ENCODE measurements around the gene CRELD2. TPM values are rescaled to one million over a fixed set of nuclear protein-coding genes. Genes with fewer than 3 reads are reported as not detected.

CRELD2 gene

DNA sequence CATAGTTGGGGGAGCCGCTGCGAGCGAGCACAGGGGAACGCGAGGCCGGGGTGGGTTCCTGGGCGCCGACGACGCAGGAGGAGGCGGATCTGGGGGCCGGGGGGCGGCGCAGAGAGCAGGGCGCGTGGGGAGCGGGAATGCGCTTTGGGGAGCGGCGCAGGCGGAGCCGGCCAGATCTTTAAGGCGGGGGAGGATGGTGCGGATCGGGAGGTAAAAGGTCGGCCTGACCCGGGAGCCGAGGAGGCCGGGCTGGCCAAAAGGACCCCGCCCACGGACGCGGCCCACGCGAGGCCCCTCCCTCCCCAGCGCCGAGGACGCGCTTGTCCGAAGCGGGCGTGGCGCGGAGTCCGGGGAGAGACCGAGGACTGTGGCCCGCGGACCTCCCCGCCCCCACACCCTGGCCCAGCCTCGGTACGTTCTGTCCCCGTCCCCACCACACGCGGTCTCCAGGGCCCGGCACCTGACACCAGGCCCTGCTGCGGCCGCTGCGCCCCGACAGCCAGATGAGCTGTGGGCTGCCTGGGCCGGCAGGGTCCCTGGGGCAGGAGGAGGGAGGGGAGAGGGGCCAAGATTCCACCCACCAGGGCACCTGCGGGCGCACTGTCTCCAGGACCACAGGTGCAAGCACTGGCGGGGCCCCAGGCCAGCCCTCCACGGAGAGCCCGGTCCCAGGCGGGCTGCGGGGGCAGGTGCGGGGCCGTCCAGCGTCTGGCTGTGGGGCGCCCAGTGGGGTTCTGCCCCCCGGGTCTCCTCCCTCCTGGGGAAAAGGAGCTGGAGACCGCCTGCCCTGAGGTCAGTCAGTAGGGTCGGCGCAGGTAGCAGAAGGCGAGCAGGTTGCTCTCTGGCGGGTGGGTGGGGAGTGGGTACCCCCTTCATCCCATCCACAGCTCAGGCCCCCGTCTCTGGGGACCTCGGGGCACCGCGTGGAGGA, 53.1 kb downstream of the CRELD2 start:
- H3K9ac ChIP-seq (ENCODE audit: low read depth, low read length), result peak overlapping the region; percentile 74
- H3K9me3 ChIP-seq (replicated peaks; ENCODE audit: low read length), result no peaks in the 10 kb centered on the region
- no peaks in the 10 kb centered on the region for H3K36me3 ChIP-seq (ENCODE audit: insufficient read depth, low read length)
- peak overlapping the region; percentile 86 for H3K4me2 ChIP-seq (ENCODE audit: low read length)
- H3K4me1 ChIP-seq (ENCODE audit: control insufficient read depth, insufficient read depth, low read length), result peaks cover 37% of the 10 kb centered on the region
- peak overlapping the region; percentile 64 for H3K4me3 ChIP-seq (ENCODE audit: low read length)
- no peaks in the 10 kb centered on the region for H3K27me3 ChIP-seq (ENCODE audit: control insufficient read depth, insufficient read depth, low read length)

DNA sequence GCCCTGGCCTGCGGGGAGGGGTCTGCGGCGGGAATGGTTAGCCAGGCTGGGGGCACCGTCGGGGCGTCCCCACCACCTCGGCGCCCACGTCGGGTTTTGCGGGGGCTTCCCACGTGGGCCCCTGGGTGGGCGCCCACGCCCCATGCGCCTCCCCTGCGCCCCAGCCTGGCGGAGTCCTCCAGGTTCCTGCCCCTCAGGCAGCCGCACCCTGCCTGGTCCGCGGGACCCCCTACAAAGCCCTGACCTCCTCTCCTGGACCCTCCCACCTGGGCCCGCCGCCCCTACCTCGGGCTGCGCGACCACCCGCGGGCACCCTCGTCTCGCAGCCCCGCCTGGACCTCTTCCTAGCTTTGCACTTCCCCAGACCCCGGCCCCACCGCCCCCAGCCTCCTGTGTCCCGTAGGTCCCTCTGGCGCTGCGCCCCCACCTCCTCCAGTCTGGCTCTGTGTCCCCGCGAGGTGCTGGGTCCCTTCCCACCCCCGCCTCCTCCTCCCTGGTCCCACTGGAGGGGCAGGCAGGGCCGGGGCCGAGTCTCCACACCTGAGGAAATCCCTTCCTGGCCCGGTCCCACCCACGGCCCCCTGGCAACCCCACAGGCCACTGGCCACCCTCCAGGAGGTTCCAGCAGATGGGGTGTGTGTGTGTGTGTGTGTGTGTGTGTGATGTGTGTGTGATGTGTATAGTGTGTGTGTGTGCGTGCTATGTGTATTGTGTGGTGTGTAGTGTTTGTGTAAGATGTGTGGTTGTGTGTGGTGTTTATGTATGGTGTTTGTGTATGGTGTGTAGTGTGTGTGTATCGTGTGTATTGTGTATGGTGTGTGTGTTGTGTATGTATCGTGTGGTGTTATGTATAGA, 54.0 kb downstream of the CRELD2 start:
- Histone ChIP-seq H3K9ac (ENCODE audit: low read depth, low read length) (no peak overlapping the region), H3K4me2 (ENCODE audit: low read length) (no peak overlapping the region), H3K9me3 (replicated peaks; ENCODE audit: low read length) (no peaks in the 10 kb centered on the region), H3K4me3 (ENCODE audit: low read length) (no peak overlapping the region), H3K4me1 (ENCODE audit: control insufficient read depth, insufficient read depth, low read length) (peaks cover 28% of the 10 kb centered on the region), H3K36me3 (ENCODE audit: insufficient read depth, low read length) (no peaks in the 10 kb centered on the region), H3K27me3 (ENCODE audit: control insufficient read depth, insufficient read depth, low read length) (no peaks in the 10 kb centered on the region)

DNA sequence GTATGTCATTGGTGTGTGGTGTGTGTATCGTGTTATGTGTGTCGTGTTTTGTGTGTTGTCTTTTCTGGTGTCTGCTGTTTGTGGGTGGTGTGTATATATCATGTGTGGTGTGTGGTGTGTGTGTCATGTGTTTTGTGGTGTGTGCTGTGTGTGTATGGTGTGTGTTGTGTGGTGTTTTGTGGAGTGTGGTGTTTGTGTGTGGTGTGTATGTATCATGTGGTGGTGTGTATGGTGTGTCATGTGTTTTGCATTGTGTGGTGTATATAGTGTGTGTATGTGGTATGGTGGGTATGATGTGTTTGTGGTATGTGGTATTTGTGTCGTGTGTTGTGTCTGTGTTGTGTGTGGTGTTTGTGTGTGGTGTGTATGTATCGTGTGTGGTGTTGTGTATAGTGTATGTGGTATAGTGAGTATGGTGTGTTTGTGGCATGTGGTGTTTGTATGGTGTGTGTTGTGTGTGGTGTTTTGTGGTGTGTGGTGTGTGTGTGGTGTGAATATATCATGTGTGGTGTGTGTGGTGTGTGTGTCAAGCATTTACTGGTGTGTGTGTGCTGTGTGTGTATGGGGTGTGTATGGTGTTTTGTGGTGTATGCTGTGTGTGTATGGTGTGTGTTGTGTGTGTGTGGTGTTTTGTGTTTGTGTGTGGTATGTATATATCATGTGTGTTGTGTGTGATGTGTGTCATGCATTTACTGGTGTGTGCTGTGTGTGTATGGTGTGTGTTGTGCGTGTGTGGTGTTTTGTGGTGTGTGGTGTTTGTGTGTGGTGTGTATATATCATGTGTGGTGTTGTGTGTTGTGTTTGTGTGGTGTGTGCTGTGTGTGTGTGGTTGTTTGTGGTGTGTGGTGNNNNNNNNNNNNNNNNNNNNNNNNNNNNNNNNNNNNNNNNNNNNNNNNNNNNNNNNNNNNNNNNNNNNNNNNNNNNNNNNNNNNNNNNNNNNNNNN, 54.9 kb downstream of the CRELD2 start:
- Histone ChIP-seq H3K27me3 (ENCODE audit: control insufficient read depth, insufficient read depth, low read length) (no peaks in the 10 kb centered on the region), H3K4me1 (ENCODE audit: control insufficient read depth, insufficient read depth, low read length) (peaks cover 20% of the 10 kb centered on the region), H3K9ac (ENCODE audit: low read depth, low read length) (no peak overlapping the region), H3K9me3 (replicated peaks; ENCODE audit: low read length) (no peaks in the 10 kb centered on the region), H3K36me3 (ENCODE audit: insufficient read depth, low read length) (no peaks in the 10 kb centered on the region), H3K4me2 (ENCODE audit: low read length) (no peak overlapping the region), H3K4me3 (ENCODE audit: low read length) (no peak overlapping the region)

- no peaks in the 10 kb centered on the region for H3K27me3 ChIP-seq (ENCODE audit: control insufficient read depth, insufficient read depth, low read length)
- peaks cover 5% of the 10 kb centered on the region for H3K9me3 ChIP-seq (replicated peaks; ENCODE audit: low read length)
- no peak overlapping the region for H3K4me3 ChIP-seq (ENCODE audit: low read length)
- H3K4me2 ChIP-seq (ENCODE audit: low read length), result no peak overlapping the region
- H3K9ac ChIP-seq (ENCODE audit: low read depth, low read length), result no peak overlapping the region
- H3K36me3 ChIP-seq (ENCODE audit: insufficient read depth, low read length), result no peaks in the 10 kb centered on the region
- H3K4me1 ChIP-seq (ENCODE audit: control insufficient read depth, insufficient read depth, low read length), result peaks cover 10% of the 10 kb centered on the region
These were observed 57.3 kb downstream of the CRELD2 start for GRCh38 chr22:49975543-49976389.

GRCh38 chr22:49976439-49977175, 58.2 kb downstream of the CRELD2 start:
- H3K9ac ChIP-seq (ENCODE audit: low read depth, low read length), result no peak overlapping the region
- H3K27me3 ChIP-seq (ENCODE audit: control insufficient read depth, insufficient read depth, low read length), result no peaks in the 10 kb centered on the region
- no peak overlapping the region for H3K4me3 ChIP-seq (ENCODE audit: low read length)
- no peak overlapping the region for H3K4me2 ChIP-seq (ENCODE audit: low read length)
- peaks cover 5% of the 10 kb centered on the region for H3K9me3 ChIP-seq (replicated peaks; ENCODE audit: low read length)
- peaks cover 2% of the 10 kb centered on the region for H3K4me1 ChIP-seq (ENCODE audit: control insufficient read depth, insufficient read depth, low read length)
- H3K36me3 ChIP-seq (ENCODE audit: insufficient read depth, low read length), result no peaks in the 10 kb centered on the region

Small RNAs within 50 kb of the gene (small RNA-seq; reads per million reads assigned to genes)
- not detected for gene MIR6821
